Endothelial cell of umbilical vein (primary cell): ENCODE results near the gene KRTAP29-1. TPM values are rescaled to one million over a fixed set of nuclear protein-coding genes. Genes with fewer than 3 reads are reported as not detected.

Experiments
- BruUV-seq: library from RNA; stranded (reverse); fragments of 400-500 nt; replicated peaks from 2 replicates; lab custom pipeline; 2021; lab: Mats Ljungman, UMichigan
- CTCF ChIA-PET: fragments of 300-600, 350-600 bp; sonication (Branson Sonifier 250); formaldehyde crosslinking; loops from one replicate; lab custom pipeline; 2021; ENCODE audit warnings: antibody characterized with exemption, inconsistent platforms; lab: Charles Lee
- POLR2A ChIA-PET: fragments of 300-600, 350-600 bp; sonication (Branson Sonifier 250); formaldehyde crosslinking; loops from one replicate; lab custom pipeline; 2021; ENCODE audit warnings: antibody characterized with exemption, inconsistent platforms; lab: Charles Lee
- DNase-seq: peaks from one replicate; pipeline ENCODE4 v3.0.0-alpha.2; 2011; ENCODE audit warnings: low read depth, low spot score
- FAIRE-seq: peaks from 2 replicates; lab custom pipeline; 2011; peaks lifted over from hg19 to GRCh38; lab: Jason Lieb, UNC
- H2AFZ ChIP-seq: 2 replicates; pipeline ENCODE4 v1.6.0; 2012; ENCODE audit warnings: low read depth, low read length, control low read depth, inconsistent platforms
- H3K27ac ChIP-seq: 2 replicates; pipeline ENCODE4 v1.5.1; 2011; ENCODE audit warnings: low read depth, mild to moderate bottlenecking, control low read depth, low read length, moderate library complexity; ENCODE audit not compliant: insufficient read depth
- H3K27me3 ChIP-seq, 2 experiments: 2 replicates each; pipeline versions ENCODE4 v1.6.0 to v1.6.1; 2011; ENCODE audit warnings: low read length in 2 of 2, mixed read lengths in 1 of 2; ENCODE audit not compliant: control insufficient read depth in 2 of 2, insufficient read depth in 2 of 2
- H3K36me3 ChIP-seq, 2 experiments: 2 replicates in 1 of 2; 3 replicates in 1 of 2; pipeline ENCODE4 v1.5.1; 2011; ENCODE audit warnings: low read length in 2 of 2, mild to moderate bottlenecking in 1 of 2, moderate library complexity in 1 of 2; ENCODE audit not compliant: control insufficient read depth in 2 of 2, insufficient read depth in 2 of 2; ENCODE audit errors: extremely low read depth in 1 of 2
- H3K4me1 ChIP-seq: 3 replicates; pipeline ENCODE4 v1.5.1; 2011; ENCODE audit warnings: mild to moderate bottlenecking, low read length; ENCODE audit not compliant: control insufficient read depth, insufficient read depth; ENCODE audit errors: extremely low read depth
- H3K4me2 ChIP-seq: 2 replicates; pipeline ENCODE4 v1.6.1; 2011; ENCODE audit warnings: low read length, control low read depth, mixed read lengths; ENCODE audit not compliant: insufficient read depth
- H3K4me3 ChIP-seq, 3 experiments: fragments of 200-600 bp in 1 of 3; sonication (generic), shearing (Covaris generic) in 1 of 3; replicated peaks in 1 of 3; 2 replicates each; pipeline ENCODE4 v1.5.1; 2011 to 2016; ENCODE audit warnings: control low read depth in 3 of 3, low read length in 3 of 3, mild to moderate bottlenecking in 2 of 3, inconsistent platforms in 1 of 3, low read depth in 1 of 3, moderate library complexity in 1 of 3; ENCODE audit not compliant: insufficient read depth in 1 of 3
- H3K79me2 ChIP-seq: 2 replicates; pipeline ENCODE4 v1.6.0; 2012; ENCODE audit warnings: low read length, inconsistent platforms; ENCODE audit not compliant: control insufficient read depth, insufficient read depth
- H3K9ac ChIP-seq: replicated peaks from 2 replicates; pipeline ENCODE3; 2011; ENCODE audit warnings: low read length, control low read depth; ENCODE audit not compliant: insufficient read depth; ENCODE audit errors: extremely low read depth
- H3K9me1 ChIP-seq: replicated peaks from 3 replicates; pipeline ENCODE4 v1.6.0; 2011; ENCODE audit warnings: mild to moderate bottlenecking, low read length; ENCODE audit not compliant: control insufficient read depth, insufficient read depth; ENCODE audit errors: extremely low read depth
- H3K9me3 ChIP-seq: replicated peaks from 2 replicates; pipeline ENCODE4 v1.5.1; 2012; ENCODE audit warnings: low read length, inconsistent platforms; ENCODE audit not compliant: control insufficient read depth, insufficient read depth
- H4K20me1 ChIP-seq: replicated peaks from 2 replicates; pipeline ENCODE3; 2011; ENCODE audit warnings: mild to moderate bottlenecking, low read length; ENCODE audit not compliant: control insufficient read depth, insufficient read depth; ENCODE audit errors: extremely low read depth
- EZH2 ChIP-seq: IDR thresholded peaks from 2 replicates; pipeline ENCODE4 v1.6.1; 2012; ENCODE audit warnings: borderline replicate concordance, low read depth, mild to moderate bottlenecking, moderate library complexity, low read length, inconsistent platforms; ENCODE audit not compliant: severe bottlenecking
- FOS ChIP-seq: IDR thresholded peaks from 2 replicates; pipeline ENCODE4 v1.6.1; 2011; ENCODE audit warnings: mild to moderate bottlenecking, low read length, moderate library complexity, borderline replicate concordance; ENCODE audit not compliant: insufficient read depth
- GATA2 ChIP-seq: IDR thresholded peaks from 2 replicates; pipeline ENCODE4 v1.7.0; 2011; ENCODE audit warnings: low read depth, mild to moderate bottlenecking, moderate library complexity, mixed read lengths, low read length; ENCODE audit not compliant: insufficient read length, insufficient read depth
- JUN ChIP-seq: IDR thresholded peaks from 2 replicates; pipeline ENCODE4 v1.6.1; 2011; ENCODE audit warnings: borderline replicate concordance, low read depth; ENCODE audit not compliant: insufficient read length, insufficient read depth
- MYC ChIP-seq: IDR thresholded peaks from one replicate; pipeline ENCODE4 v1.6.1; 2011; ENCODE audit warnings: mild to moderate bottlenecking, low read depth, low read length
- POLR2A ChIP-seq: IDR thresholded peaks from 2 replicates; pipeline ENCODE4 v1.6.1; 2012; ENCODE audit warnings: low read depth, mild to moderate bottlenecking, control low read depth, low read length
- POLR2AphosphoS5 ChIP-seq: IDR thresholded peaks from 2 replicates; pipeline ENCODE4 v1.6.1; 2012; ENCODE audit warnings: low read depth, mild to moderate bottlenecking, control low read depth, low read length, moderate library complexity; ENCODE audit not compliant: insufficient read depth
- dilution Hi-C: fragments of 300-500 bp; cut with MboI; formaldehyde crosslinking; loops from one replicate; pipeline ENCODE4 v1.15.0; 2019; ENCODE audit warnings: low sequenced_read_pairs; ENCODE audit not compliant: extremely low pct_ligation_motif_present
- intact Hi-C: fragments of 100-400 bp; cut with micrococcal nuclease; formaldehyde crosslinking; loops from one replicate; pipeline ENCODE4 v1.10.0; 2022
- polyA plus RNA-seq, 4 experiments: library from polyadenylated mRNA; depleted of rRNA in 3 of 4; stranded (reverse) in 3 of 4; unstranded in 1 of 4; fragments of >200 nt; gene quantifications; 2 replicates each; pipeline versions ENCODE4 v1.2.1 to v1.2.3, GENCODE V29; 2011 to 2012; ENCODE audit warnings: missing spikeins in 1 of 4
- total RNA-seq: library from RNA; stranded (reverse); gene quantifications from 2 replicates; pipeline ENCODE4 v1.2.3, GENCODE V29; 2021
- TF ChIP-seq, protein P1 (sequence below): IDR thresholded peaks from 2 replicates; pipeline ENCODE4 v1.6.1; 2011; ENCODE audit not compliant: insufficient read depth, insufficient read length
- TF ChIP-seq, protein P2 (sequence below), 2 donors: IDR thresholded peaks; 1 replicate in 1 of 2; 2 replicates in 1 of 2; pipeline ENCODE4 v1.5.1; 2011; ENCODE audit warnings: low read length in 2 of 2, mild to moderate bottlenecking in 2 of 2, moderate library complexity in 2 of 2, control low read depth in 1 of 2, inconsistent platforms in 1 of 2, low read depth in 1 of 2; ENCODE audit not compliant: insufficient read depth in 1 of 2; ENCODE audit errors: extremely low read depth in 1 of 2

The KRTAP29-1 gene
- total and polyA plus RNA-seq, 2 donors (not counting 3 experiments of a cell fraction or from before 2014, with no cell fraction given) = not detected

DNA sequence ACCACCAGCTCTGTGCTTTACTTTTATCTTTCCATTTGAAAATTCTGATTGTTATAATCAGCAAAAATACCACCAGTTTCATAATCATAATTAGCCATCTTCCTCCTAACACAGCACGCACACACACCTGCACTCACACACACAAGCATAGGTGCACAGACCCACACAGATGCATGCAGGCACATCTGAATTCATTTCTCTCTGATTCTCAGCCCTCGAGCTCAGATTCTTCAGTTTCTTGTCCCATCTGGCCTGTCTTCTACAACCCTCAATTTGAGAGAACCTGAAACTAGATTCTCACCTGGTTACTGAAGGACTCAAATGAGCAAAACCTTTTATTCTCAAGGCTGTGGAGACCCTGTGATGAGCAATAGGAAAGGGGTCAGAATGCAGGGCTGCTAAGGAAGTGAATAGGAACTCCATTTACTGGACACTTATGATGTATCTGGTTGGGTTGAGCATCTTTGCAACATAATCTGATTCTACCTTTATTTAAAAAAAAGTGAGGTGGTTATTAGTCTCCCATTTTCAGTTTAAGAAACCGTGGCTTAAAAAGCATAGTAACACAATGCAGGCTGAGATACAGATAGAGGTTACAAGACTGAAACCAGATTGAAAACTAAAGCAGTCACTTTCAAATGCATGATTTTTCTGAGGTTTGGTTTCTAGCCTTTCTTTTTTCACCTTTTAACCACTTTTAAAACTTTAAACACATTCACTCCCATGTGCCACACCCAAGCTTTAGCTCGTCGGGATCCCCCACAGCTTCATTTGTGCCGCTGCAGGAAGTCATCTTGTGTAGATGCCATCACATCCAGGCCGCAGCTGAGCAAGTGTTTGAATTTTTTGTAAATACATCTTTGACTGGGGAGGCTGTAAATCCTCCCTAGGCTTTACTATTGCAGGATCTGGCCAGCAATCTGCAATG, 38.5 kb upstream of the KRTAP29-1 start:
- no peaks in the 10 kb centered on the region for H3K79me2 ChIP-seq
- H3K9ac ChIP-seq = no peak overlapping the region
- H3K27me3 ChIP-seq = no peaks in the 10 kb centered on the region
- no peaks in the 10 kb centered on the region for H3K9me1 ChIP-seq
- intact Hi-C loops (no loop called here), dilution Hi-C loops (no loop called here)
- no peak overlapping the region for H3K4me3 ChIP-seq
- H3K9me3 ChIP-seq = no peaks in the 10 kb centered on the region
- CTCF ChIA-PET = interaction anchor here (0.8 to 1.5 kb wide), 2 partner anchors 10 to 12 kb away, joined by 3 to 4 read pairs; no protein-coding TSS in a partner anchor
- no peak for FAIRE-seq
- BruUV-seq = no TSS peak
- POLR2A ChIA-PET = no interaction called here
- no peaks in the 10 kb centered on the region for H4K20me1 ChIP-seq
- TF ChIP-seq POLR2A (no peak), EZH2 (no peak), FOS (no peak), MYC (no peak), GATA2 (no peak), JUN (no peak), POLR2AphosphoS5 (no peak)
- TF ChIP-seq, protein P1, sequence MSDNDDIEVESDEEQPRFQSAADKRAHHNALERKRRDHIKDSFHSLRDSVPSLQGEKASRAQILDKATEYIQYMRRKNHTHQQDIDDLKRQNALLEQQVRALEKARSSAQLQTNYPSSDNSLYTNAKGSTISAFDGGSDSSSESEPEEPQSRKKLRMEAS = no peak
- TF ChIP-seq, protein P2, sequence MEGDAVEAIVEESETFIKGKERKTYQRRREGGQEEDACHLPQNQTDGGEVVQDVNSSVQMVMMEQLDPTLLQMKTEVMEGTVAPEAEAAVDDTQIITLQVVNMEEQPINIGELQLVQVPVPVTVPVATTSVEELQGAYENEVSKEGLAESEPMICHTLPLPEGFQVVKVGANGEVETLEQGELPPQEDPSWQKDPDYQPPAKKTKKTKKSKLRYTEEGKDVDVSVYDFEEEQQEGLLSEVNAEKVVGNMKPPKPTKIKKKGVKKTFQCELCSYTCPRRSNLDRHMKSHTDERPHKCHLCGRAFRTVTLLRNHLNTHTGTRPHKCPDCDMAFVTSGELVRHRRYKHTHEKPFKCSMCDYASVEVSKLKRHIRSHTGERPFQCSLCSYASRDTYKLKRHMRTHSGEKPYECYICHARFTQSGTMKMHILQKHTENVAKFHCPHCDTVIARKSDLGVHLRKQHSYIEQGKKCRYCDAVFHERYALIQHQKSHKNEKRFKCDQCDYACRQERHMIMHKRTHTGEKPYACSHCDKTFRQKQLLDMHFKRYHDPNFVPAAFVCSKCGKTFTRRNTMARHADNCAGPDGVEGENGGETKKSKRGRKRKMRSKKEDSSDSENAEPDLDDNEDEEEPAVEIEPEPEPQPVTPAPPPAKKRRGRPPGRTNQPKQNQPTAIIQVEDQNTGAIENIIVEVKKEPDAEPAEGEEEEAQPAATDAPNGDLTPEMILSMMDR (IDR thresholded peaks at IDR 0.05; ENCODE audit: extremely low read depth in 1 of 2, insufficient read depth in 1 of 2, low read depth in 1 of 2, low read length in 2 of 2) = no peak
- H3K4me1 ChIP-seq = no peaks in the 10 kb centered on the region
- DNase-seq = no peak
- H3K36me3 ChIP-seq = no peaks in the 10 kb centered on the region
- no peak overlapping the region for H2AFZ ChIP-seq
- H3K27ac ChIP-seq = no peak overlapping the region
- no peak overlapping the region for H3K4me2 ChIP-seq
